Measurements from ENCODE around the gene CLIP4. TPM values are rescaled to one million over a fixed set of nuclear protein-coding genes. Genes with fewer than 3 reads are reported as not detected.

Gene CLIP4
- total and polyA plus RNA-seq, 2 of the 4 experiments (the other 2 are of a cell fraction): 29.7 to 66.3 TPM

DNA sequence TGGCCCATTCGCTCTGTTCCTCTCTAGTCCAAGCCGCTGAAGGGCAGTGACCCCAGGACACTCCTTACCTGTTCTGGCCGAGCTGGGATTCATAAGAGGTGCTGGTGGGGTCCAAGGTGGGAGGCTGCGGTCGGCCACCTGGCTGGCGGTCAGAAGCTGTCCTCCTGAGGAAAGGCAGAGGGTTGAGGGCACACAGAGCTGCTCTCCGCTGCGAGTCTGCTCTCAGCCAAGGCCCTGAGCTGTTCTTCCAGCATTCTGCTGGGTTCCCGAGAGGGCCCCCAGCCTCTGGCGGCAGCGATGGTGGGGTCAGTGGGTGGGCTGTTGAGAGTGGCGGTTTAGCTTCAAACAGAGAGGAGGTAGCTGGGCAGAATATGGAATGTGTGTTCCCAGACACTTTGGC is 44.7 kb upstream of the CLIP4 start:
- Histone ChIP-seq H3K4me3 (ENCODE audit: insufficient read depth, low read depth, low read length) (no peak overlapping the region), H3K9ac (ENCODE audit: low read depth, low read length) (no peak overlapping the region), H2AK5ac (ENCODE audit: low read depth, low read length) (no peak overlapping the region), H2BK120ac (ENCODE audit: low read depth, low read length) (no peak overlapping the region), H3K4me2 (ENCODE audit: low read depth, low read length) (no peak overlapping the region), H3K18ac (ENCODE audit: low read depth, low read length) (no peak overlapping the region), H3K9me1 (ENCODE audit: insufficient read depth, low read length) (no peaks in the 10 kb centered on the region), H2BK15ac (ENCODE audit: low read depth, low read length) (no peak overlapping the region), H3K4ac (ENCODE audit: low read depth, low read length) (no peak overlapping the region), H4K91ac (ENCODE audit: insufficient read depth, low read depth, low read length) (no peak overlapping the region), H3K56ac (ENCODE audit: extremely low read depth, insufficient read depth, low read length) (no peak overlapping the region), H3K79me1 (ENCODE audit: low read depth in 1 of 2, low read length in 2 of 2) (no peaks in the 10 kb centered on the region), H3K27me3 (ENCODE audit: control insufficient read depth, insufficient read depth, low read length) (peaks cover 6% of the 10 kb centered on the region), H3K14ac (replicated peaks; ENCODE audit: low read depth, low read length) (no peak overlapping the region), H3K9me3 (ENCODE audit: control insufficient read depth, insufficient read depth, low read length) (no peaks in the 10 kb centered on the region), H4K8ac (ENCODE audit: low read depth in 2 of 2, low read length in 2 of 2) (no peak overlapping the region), H2AFZ (replicated peaks; ENCODE audit: low read length, poor library complexity) (no peak overlapping the region), H2BK20ac (ENCODE audit: low read depth, low read length) (no peak overlapping the region), H4K5ac (ENCODE audit: low read depth, low read length) (no peak overlapping the region), H2BK5ac (ENCODE audit: low read depth, low read length, poor library complexity, severe bottlenecking) (no peak overlapping the region), H3K36me3 (ENCODE audit: control insufficient read depth, insufficient read depth, low read length) (no peaks in the 10 kb centered on the region), H2AK9ac (replicated peaks; ENCODE audit: low read depth, low read length, poor library complexity) (no peak overlapping the region), H3K4me1 (ENCODE audit: control insufficient read depth, insufficient read depth, low read length) (no peaks in the 10 kb centered on the region; the same call in 1 of the 2 replicates), H4K20me1 (ENCODE audit: insufficient read depth, low read length) (no peaks in the 10 kb centered on the region), H3K23ac (ENCODE audit: low read depth, low read length) (no peak overlapping the region), H3K27ac (ENCODE audit: insufficient read depth, low read length) (no peak overlapping the region)
- POLR2A ChIA-PET (ENCODE audit: unreplicated experiment): no interaction called here
- intact Hi-C loops (cut with micrococcal nuclease): no loop called here
- DNase-seq (no peak), ATAC-seq (ENCODE audit: low read depth) (no peak)
- in situ Hi-C loops (cut with MboI; ENCODE audit: low sequenced_read_pairs): no loop called here
- CTCF ChIA-PET: interaction anchor here (0.6 kb wide), 1 partner anchor 33 kb away, joined by 4 read pairs; no protein-coding TSS in a partner anchor
- 20% methylated on average over 1 of the region's 12 CpGs; no CpG with 5 or more reads in 1 of the 2 experiments for WGBS, 2 experiments (ENCODE audit: extremely low coverage in 2 of 2, insufficient read length in 1 of 2)
- TF ChIP-seq RCOR1 (IDR thresholded peaks at IDR 0.05; ENCODE audit: insufficient replicate concordance, low read length): no peak
- TF ChIP-seq, protein P1, sequence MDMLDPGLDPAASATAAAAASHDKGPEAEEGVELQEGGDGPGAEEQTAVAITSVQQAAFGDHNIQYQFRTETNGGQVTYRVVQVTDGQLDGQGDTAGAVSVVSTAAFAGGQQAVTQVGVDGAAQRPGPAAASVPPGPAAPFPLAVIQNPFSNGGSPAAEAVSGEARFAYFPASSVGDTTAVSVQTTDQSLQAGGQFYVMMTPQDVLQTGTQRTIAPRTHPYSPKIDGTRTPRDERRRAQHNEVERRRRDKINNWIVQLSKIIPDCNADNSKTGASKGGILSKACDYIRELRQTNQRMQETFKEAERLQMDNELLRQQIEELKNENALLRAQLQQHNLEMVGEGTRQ (IDR thresholded peaks at IDR 0.05; ENCODE audit: low read depth, low read length): no peak
- no peak for TF ChIP-seq POLR2A (IDR thresholded peaks at IDR 0.05; ENCODE audit: low read depth, low read length)
- TF ChIP-seq RFX5 (IDR thresholded peaks at IDR 0.05; ENCODE audit: low read depth, low read length): no peak
- TF ChIP-seq NFE2L2 (IDR thresholded peaks at IDR 0.05; ENCODE audit: low read depth, low read length): no peak
- TF ChIP-seq, protein P2, sequence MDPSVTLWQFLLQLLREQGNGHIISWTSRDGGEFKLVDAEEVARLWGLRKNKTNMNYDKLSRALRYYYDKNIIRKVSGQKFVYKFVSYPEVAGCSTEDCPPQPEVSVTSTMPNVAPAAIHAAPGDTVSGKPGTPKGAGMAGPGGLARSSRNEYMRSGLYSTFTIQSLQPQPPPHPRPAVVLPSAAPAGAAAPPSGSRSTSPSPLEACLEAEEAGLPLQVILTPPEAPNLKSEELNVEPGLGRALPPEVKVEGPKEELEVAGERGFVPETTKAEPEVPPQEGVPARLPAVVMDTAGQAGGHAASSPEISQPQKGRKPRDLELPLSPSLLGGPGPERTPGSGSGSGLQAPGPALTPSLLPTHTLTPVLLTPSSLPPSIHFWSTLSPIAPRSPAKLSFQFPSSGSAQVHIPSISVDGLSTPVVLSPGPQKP (IDR thresholded peaks at IDR 0.05; ENCODE audit: borderline replicate concordance, low read depth, low read length): no peak
- no peak for TF ChIP-seq MXI1 (IDR thresholded peaks at IDR 0.05; ENCODE audit: borderline replicate concordance, low read depth, low read length)
- BruUV-seq (replicated peaks): no TSS peak
- dilution Hi-C loops (cut with HindIII; ENCODE audit: low sequenced_read_pairs, unreplicated experiment): no loop called here
